HCT116 (cell line): ENCODE measurements around the gene ACER3. TPM values are rescaled to one million over a fixed set of nuclear protein-coding genes. Genes with fewer than 3 reads are reported as not detected.

Source experiments
- ATAC-seq: fragments of 200-7000 bp; cut with Tn5 transposase; 2 replicates; pipeline ENCODE4 v1.9.1; 2020; ENCODE audit warnings: mild to moderate bottlenecking, moderate library complexity
- BruUV-seq: library from RNA; stranded (reverse); fragments of 400-500 nt; replicated peaks from 2 replicates; lab custom pipeline; 2021; lab: Mats Ljungman, UMichigan
- CTCF ChIA-PET: fragments of 300-600 bp; sonication (Branson Sonifier 250); formaldehyde crosslinking; loops from one replicate; lab custom pipeline; 2021; ENCODE audit warnings: antibody characterized with exemption; lab: Charles Lee
- POLR2A ChIA-PET: fragments of 300-600, 350-600 bp; sonication (Branson Sonifier 250); formaldehyde crosslinking; loops from one replicate; lab custom pipeline; 2021; ENCODE audit warnings: antibody characterized with exemption; lab: Charles Lee
- RAD21 ChIA-PET, 2 experiments: fragments of 300-600 bp; sonication (Branson Sonifier 250); formaldehyde crosslinking; loops; one replicate each; lab custom pipeline; 2023; ENCODE audit warnings: low total read pairs in 2 of 2; ENCODE audit not compliant: uncharacterized antibody in 2 of 2, unreplicated experiment in 2 of 2, low non-redundant PET in 1 of 2; lab: Charles Lee
- DNase-seq: peaks from one replicate; pipeline ENCODE4 v3.0.0-alpha.2; 2010; ENCODE audit warnings: low read depth, low spot score
- H2AFZ ChIP-seq: fragments of 200-600 bp; shearing (Covaris generic), sonication (generic); 2 replicates; pipeline ENCODE4 v1.6.1; 2017; ENCODE audit warnings: low read depth, mixed run types, mixed read lengths, antibody characterized with exemption, low read length; ENCODE audit not compliant: poor library complexity, severe bottlenecking
- H3K27ac ChIP-seq: 2 replicates; pipeline ENCODE4 v1.5.1; 2012; ENCODE audit warnings: low read depth, low read length
- H3K27me3 ChIP-seq: fragments of 200-600 bp; sonication (generic); 2 replicates; pipeline ENCODE4 v1.6.1; 2016; ENCODE audit warnings: mixed run types, low read length, mixed read lengths; ENCODE audit not compliant: insufficient read depth
- H3K36me3 ChIP-seq, 2 experiments: fragments of 200-500 bp in 1 of 2; fragments of 200-600 bp in 1 of 2; sonication (Bioruptor generic) in 1 of 2; sonication (generic) in 1 of 2; 2 replicates each; pipeline versions ENCODE4 v1.5.1 to v1.6.1; 2014 to 2016; ENCODE audit warnings: low read length in 2 of 2, inconsistent platforms in 1 of 2, mixed read lengths in 1 of 2, mixed run types in 1 of 2; ENCODE audit not compliant: insufficient read depth in 2 of 2, control insufficient read depth in 1 of 2
- H3K4me1 ChIP-seq, 2 experiments: fragments of 200-600 bp in 1 of 2; sonication (generic) in 1 of 2; 2 replicates each; pipeline versions ENCODE4 v1.5.1 to v1.6.1; 2012 to 2017; ENCODE audit warnings: low read length in 2 of 2, inconsistent platforms in 1 of 2, mild to moderate bottlenecking in 1 of 2, mixed read lengths in 1 of 2, mixed run types in 1 of 2, moderate library complexity in 1 of 2; ENCODE audit not compliant: insufficient read depth in 2 of 2, control insufficient read depth in 1 of 2
- H3K4me2 ChIP-seq: fragments of 200-600 bp; sonication (generic); 2 replicates; pipeline ENCODE4 v1.6.1; 2017; ENCODE audit warnings: mixed run types, low read length, mixed read lengths
- H3K4me3 ChIP-seq, 2 experiments: fragments of 200-600 bp in 1 of 2; sonication (generic) in 1 of 2; replicated peaks in 1 of 2; 2 replicates each; pipeline ENCODE4 v1.5.1; 2011 to 2016; ENCODE audit warnings: low read length in 2 of 2, control low read depth in 1 of 2, low read depth in 1 of 2, mild to moderate bottlenecking in 1 of 2, mixed read lengths in 1 of 2, mixed run types in 1 of 2
- H3K79me2 ChIP-seq: fragments of 200-600 bp; sonication (generic); 2 replicates; pipeline ENCODE4 v1.6.1; 2017; ENCODE audit warnings: mild to moderate bottlenecking, mixed run types, low read length, moderate library complexity, mixed read lengths; ENCODE audit not compliant: insufficient read depth
- H3K9ac ChIP-seq: fragments of 200-600 bp; sonication (generic); 2 replicates; pipeline ENCODE4 v1.6.1; 2016; ENCODE audit warnings: low read length, mixed read lengths
- H3K9me2 ChIP-seq: fragments of 200-600 bp; sonication (generic), shearing (Covaris generic); 2 replicates; pipeline ENCODE4 v1.6.1; 2017; ENCODE audit warnings: mixed run types, mild to moderate bottlenecking, moderate library complexity; ENCODE audit not compliant: insufficient read depth
- H3K9me3 ChIP-seq, 2 experiments: fragments of 200-500 bp in 1 of 2; fragments of 200-600 bp in 1 of 2; sonication (Bioruptor generic) in 1 of 2; sonication (generic) in 1 of 2; 2 replicates each; pipeline ENCODE4 v1.6.1; 2014 to 2017; ENCODE audit warnings: low read length in 2 of 2, mixed read lengths in 2 of 2, inconsistent platforms in 1 of 2, low read depth in 1 of 2, mild to moderate bottlenecking in 1 of 2, mixed run types in 1 of 2, moderate library complexity in 1 of 2; ENCODE audit not compliant: control insufficient read depth in 1 of 2, insufficient read depth in 1 of 2
- H4K20me1 ChIP-seq: fragments of 200-600 bp; sonication (generic), shearing (Covaris generic); 2 replicates; pipeline ENCODE4 v1.6.1; 2017; ENCODE audit warnings: mixed run types, mild to moderate bottlenecking, moderate library complexity; ENCODE audit not compliant: insufficient read depth
- CBX3 ChIP-seq: IDR thresholded peaks from 2 replicates; pipeline ENCODE4 v1.6.1; 2012; ENCODE audit warnings: low read depth
- CEBPB ChIP-seq: IDR thresholded peaks from 2 replicates; pipeline ENCODE4 v1.6.1; 2012; ENCODE audit warnings: low read depth
- CTCF ChIP-seq, 3 experiments: fragments of 200-600 bp in 1 of 3; sonication (generic) in 1 of 3; IDR thresholded peaks in 2 of 3; conservative IDR thresholded peaks in 1 of 3; 2 replicates each; pipeline ENCODE4 v1.5.1; 2012 to 2017; ENCODE audit warnings: low read depth in 2 of 3, low read length in 2 of 3, antibody characterized with exemption in 1 of 3, borderline replicate concordance in 1 of 3, control low read depth in 1 of 3, mild to moderate bottlenecking in 1 of 3, mixed read lengths in 1 of 3, mixed run types in 1 of 3, moderate library complexity in 1 of 3; ENCODE audit not compliant: insufficient read depth in 1 of 3
- EGR1 ChIP-seq: IDR thresholded peaks from 2 replicates; pipeline ENCODE4 v1.6.1; 2012; ENCODE audit warnings: low read depth
- ELF1 ChIP-seq: IDR thresholded peaks from 2 replicates; pipeline ENCODE4 v1.6.1; 2012; ENCODE audit warnings: low read depth, borderline replicate concordance
- EZH2 ChIP-seq: fragments of 200-600 bp; sonication (generic); IDR thresholded peaks from 2 replicates; pipeline ENCODE4 v1.6.1; 2017; ENCODE audit warnings: antibody characterized with exemption, mixed run types
- FOSL1 ChIP-seq: IDR thresholded peaks from 2 replicates; pipeline ENCODE4 v1.6.1; 2012; ENCODE audit warnings: low read depth
- JUND ChIP-seq: IDR thresholded peaks from 2 replicates; pipeline ENCODE4 v1.6.1; 2012
- POLR2A ChIP-seq: IDR thresholded peaks from 2 replicates; pipeline ENCODE4 v1.7.0; 2011; ENCODE audit warnings: borderline replicate concordance; ENCODE audit not compliant: insufficient read depth, insufficient read length; ENCODE audit errors: extremely low read depth
- POLR2AphosphoS5 ChIP-seq: IDR thresholded peaks from 2 replicates; pipeline ENCODE4 v1.6.1; 2011; ENCODE audit warnings: mild to moderate bottlenecking, low read depth, low read length, moderate library complexity
- RAD21 ChIP-seq: IDR thresholded peaks from 2 replicates; pipeline ENCODE4 v1.6.1; 2012; ENCODE audit warnings: low read depth, mild to moderate bottlenecking
- REST ChIP-seq: IDR thresholded peaks from 2 replicates; pipeline ENCODE4 v1.6.1; 2012; ENCODE audit warnings: low read depth
- SIN3A ChIP-seq: IDR thresholded peaks from 2 replicates; pipeline ENCODE4 v1.6.1; 2012; ENCODE audit warnings: low read depth
- SP1 ChIP-seq: IDR thresholded peaks from 2 replicates; pipeline ENCODE4 v1.6.1; 2012; ENCODE audit warnings: low read depth
- TCF7L2 ChIP-seq: IDR thresholded peaks from 2 replicates; pipeline ENCODE4 v1.7.0; 2011; ENCODE audit warnings: borderline replicate concordance, inconsistent platforms; ENCODE audit not compliant: insufficient read depth, insufficient read length; ENCODE audit errors: extremely low read depth
- YY1 ChIP-seq: IDR thresholded peaks from 2 replicates; pipeline ENCODE4 v1.6.1; 2011; ENCODE audit warnings: low read length, low read depth, moderate library complexity, mild to moderate bottlenecking; ENCODE audit not compliant: insufficient replicate concordance; ENCODE audit errors: extremely low read depth
- ZBTB33 ChIP-seq: IDR thresholded peaks from 2 replicates; pipeline ENCODE4 v1.6.1; 2011; ENCODE audit warnings: mild to moderate bottlenecking, low read length, moderate library complexity; ENCODE audit not compliant: insufficient replicate concordance; ENCODE audit errors: extremely low read depth
- ZFX ChIP-seq: fragments of 450-650 bp; IDR thresholded peaks from 2 replicates; pipeline ENCODE4 v1.6.1; 2017
- ZNF274 ChIP-seq: fragments of 200-500 bp; sonication (Bioruptor generic); IDR thresholded peaks from 2 replicates; pipeline ENCODE4 v1.6.1; 2014; ENCODE audit warnings: mild to moderate bottlenecking, low read depth, low read length, inconsistent platforms
- intact Hi-C: fragments of 100-400 bp; cut with micrococcal nuclease; formaldehyde crosslinking; loops from 2 replicates; pipeline ENCODE4 v1.10.0; 2022
- total RNA-seq: library from RNA; stranded (reverse); gene quantifications from one replicate; pipeline ENCODE4 v1.2.1, GENCODE V29; 2021; ENCODE audit not compliant: unreplicated experiment

Gene ACER3
- total RNA-seq, 1 experiment from 2014 or later: 19.1 TPM

- RAD21 ChIA-PET: no interaction called here
- POLR2A ChIA-PET: no interaction called here
- no TSS peak for BruUV-seq
Observed at GRCh38 chr11:77051511-77051910, 190.8 kb downstream of the ACER3 start.

More at GRCh38 chr11:77051511-77051910, 190.8 kb downstream of the ACER3 start:
- Histone ChIP-seq H3K9me3 (peaks cover 0 to 7% of the 10 kb centered on the region in 2 experiments; a peak in 2 of 4 replicates), H2AFZ (no peak overlapping the region), H3K4me3 (no peak overlapping the region), H3K4me2 (no peak overlapping the region), H3K27me3 (no peaks in the 10 kb centered on the region), H3K4me1 (peaks cover 0 to 9% of the 10 kb centered on the region in 2 experiments; a peak in 3 of 4 replicates), H3K27ac (no peak overlapping the region), H3K9me2 (no peaks in the 10 kb centered on the region), H3K79me2 (no peaks in the 10 kb centered on the region), H4K20me1 (no peaks in the 10 kb centered on the region), H3K36me3 (no peaks in the 10 kb centered on the region), H3K9ac (no peak overlapping the region)
- TF ChIP-seq SP1: no peak
- TF ChIP-seq FOSL1: no peak
- TF ChIP-seq TCF7L2: no peak
- TF ChIP-seq CEBPB: no peak
- TF ChIP-seq CBX3: no peak
- no peak for TF ChIP-seq EZH2
- no peak for TF ChIP-seq EGR1
- no peak for TF ChIP-seq ELF1
- TF ChIP-seq JUND: no peak
- TF ChIP-seq ZBTB33: no peak
- no peak for TF ChIP-seq RAD21
- no peak for TF ChIP-seq POLR2AphosphoS5
- TF ChIP-seq ZFX: no peak
- TF ChIP-seq POLR2A: no peak
- TF ChIP-seq REST: no peak
- no peak for TF ChIP-seq CTCF (IDR thresholded peaks at IDR 0.05 in 2 of 3, conservative IDR thresholded peaks at IDR 0.05 in 1 of 3; ENCODE audit: borderline replicate concordance in 1 of 3, insufficient read depth in 1 of 3, low read depth in 2 of 3, low read length in 2 of 3)
- no peak for TF ChIP-seq ZNF274
- no peak for TF ChIP-seq SIN3A
- TF ChIP-seq YY1: no peak
- CTCF ChIA-PET: interaction anchor here (0.8 to 1.5 kb wide), 3 partner anchors 11 to 132 kb away, joined by 3 to 4 read pairs (median 3); no protein-coding TSS in a partner anchor
- ATAC-seq (no peak), DNase-seq (no peak)
- intact Hi-C loops: no loop called here
